Stimulated activated CD4-positive, alpha-beta T cell treated with anti-CD3 and anti-CD28 coated beads, Interleukin-2, amount 100 ng/mL, for 48 hours (primary cell): ENCODE data around the gene B4GALT4.
"Not testable (repeated sequence)": the region's sequence is repeated elsewhere in the genome, so short reads cannot be mapped to it uniquely, and the experiment has no call there.

Experiments used
- DNase-seq, 2 donors: peaks; one replicate each; pipeline ENCODE4 v3.0.0-alpha.2; 2020

Gene B4GALT4

DNA sequence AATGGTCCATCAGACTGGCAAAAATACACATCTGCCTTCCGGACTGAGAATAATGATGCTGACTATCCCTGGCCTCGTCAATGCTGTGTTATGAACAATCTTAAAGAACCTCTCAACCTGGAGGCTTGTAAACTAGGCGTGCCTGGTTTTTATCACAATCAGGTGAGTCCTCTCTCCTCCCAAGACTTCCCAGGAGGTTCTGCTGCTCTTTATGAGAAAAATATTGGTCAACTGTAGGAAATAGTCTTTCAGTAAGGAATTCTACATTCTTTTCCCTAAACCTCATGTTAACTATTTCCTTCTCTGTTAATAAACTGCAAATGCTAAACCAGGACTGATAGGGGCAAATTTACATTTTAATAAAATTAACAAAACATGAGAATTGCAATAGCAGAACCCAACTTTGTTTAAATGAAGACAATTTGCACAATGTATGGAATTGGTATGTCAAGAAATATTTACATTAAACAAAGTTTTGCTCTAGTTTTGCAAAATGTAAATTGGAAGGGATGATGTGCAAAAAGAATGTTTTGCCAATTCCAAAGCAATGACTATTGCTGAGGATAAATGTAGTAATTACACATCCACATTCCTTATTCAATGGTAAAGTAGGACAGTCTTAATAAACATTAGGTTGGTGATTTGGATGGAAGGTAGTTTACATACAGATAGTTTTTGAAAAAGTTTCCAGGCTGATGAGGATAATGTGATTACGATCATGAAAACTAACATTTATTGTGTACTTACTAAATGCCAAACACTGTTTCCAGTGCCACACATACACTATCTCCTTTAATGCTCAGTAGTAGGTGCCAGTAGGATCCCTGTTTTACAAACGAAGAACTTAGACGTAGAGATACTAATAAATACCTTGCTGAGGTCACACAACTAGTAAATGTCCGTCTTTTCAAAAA is 46.2 kb downstream of the B4GALT4 start:
- no peak for DNase-seq

GRCh38 chr3:119191800-119192199 is 48.9 kb downstream of the B4GALT4 start:
- no peak for DNase-seq

- DNase-seq: no peak
Measured at GRCh38 chr3:119187266-119187665, 53.4 kb downstream of the B4GALT4 start.

DNA sequence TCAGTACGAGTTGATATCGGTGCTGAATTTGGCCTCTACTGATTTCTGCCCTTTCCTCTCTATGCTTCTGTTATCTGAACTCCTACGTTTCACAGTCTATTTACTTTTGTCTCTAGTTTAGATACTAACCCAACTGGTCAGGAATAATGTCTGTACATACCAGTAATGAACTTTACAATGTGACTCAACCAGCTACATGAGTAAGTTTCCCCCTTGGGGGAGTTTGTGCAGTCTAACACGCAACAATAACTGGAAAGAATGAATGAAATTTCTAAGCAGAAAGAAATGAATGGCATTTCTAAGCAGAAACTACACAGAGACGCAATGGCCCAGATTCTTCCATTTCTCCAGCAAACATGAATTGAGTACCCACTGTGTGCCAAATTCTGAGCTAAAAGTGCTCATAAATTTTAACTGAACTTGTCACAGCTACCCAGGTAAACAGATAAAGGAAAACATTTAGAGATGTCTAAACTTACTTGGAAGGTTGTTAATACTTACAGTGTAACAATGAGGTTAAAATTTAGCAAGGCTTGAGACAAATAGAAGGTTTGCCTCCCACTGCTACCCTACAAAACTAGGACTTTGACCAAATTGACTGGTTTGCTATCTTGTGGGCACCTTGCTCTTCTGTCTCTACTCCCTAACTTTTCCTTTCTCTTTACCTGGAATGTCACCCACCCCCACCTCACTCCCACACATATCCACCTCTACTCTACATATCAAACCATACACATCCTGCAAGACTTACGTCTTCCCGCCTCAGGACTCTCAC is 55.7 kb downstream of the B4GALT4 start:
- DNase-seq: no peak

- DNase-seq: no peak
Measured at GRCh38 chr3:119184111-119184510, 56.6 kb downstream of the B4GALT4 start.

DNA sequence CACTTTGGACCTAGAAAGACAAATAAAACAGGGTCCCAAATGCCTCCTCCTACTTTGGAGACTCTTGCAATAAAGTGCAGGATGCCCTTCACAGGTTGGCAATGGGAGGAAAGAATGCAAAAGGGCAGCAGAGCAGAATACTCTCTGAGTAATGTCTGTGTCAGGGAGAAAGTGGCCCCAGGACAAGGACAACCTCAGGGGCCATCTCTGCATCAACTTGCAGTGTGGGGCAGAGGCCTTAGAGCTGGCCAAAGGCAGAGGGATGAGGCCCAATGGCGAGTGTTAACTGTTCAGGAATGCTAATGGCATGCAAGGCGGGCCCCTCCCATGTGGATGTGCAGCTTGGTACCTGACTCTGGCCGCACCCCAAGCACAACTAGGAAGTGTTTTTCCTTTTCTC is 58.9 kb downstream of the B4GALT4 start:
- no peak for DNase-seq

DNA sequence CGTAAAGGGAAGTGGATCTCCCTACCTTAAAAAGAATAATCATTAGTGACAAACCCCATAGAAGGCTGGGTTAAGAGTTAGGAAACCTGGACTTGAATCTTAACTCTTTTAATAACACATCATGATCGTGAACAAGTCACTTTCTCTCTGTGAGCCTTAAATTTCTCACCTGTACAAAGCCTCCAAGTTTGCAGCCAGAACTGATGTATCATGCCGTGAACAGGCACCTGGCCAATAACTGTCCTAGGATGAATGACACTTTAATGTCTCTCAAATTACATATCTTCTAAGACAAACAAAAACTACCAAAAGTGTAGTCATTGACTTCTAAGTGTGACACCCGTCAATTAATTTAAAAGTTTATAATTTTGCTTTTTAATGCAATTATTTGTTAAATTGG is 63.4 kb downstream of the B4GALT4 start:
- no peak for DNase-seq

DNA sequence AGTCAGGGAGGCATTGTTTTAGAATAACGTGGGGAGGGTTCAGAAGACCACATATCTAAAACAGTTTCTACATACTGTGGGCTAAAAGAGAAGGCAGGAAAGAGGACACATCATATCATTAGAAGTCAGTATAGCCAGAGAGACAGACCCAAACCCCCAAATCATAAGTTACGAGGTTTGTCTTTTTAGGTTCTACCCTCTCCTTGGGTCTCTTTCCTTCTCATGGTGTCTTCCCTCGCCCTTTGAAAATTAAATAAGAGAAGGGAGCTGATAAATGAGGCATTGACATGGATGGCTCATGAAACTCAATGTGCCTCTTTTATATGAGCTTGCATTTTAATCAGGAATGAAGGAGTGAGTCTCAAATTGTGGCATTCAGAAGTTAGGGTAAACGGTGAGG is 63.9 kb downstream of the B4GALT4 start:
- DNase-seq: no peak

- DNase-seq: no peak
Measured at GRCh38 chr3:119175872-119176756, 64.6 kb downstream of the B4GALT4 start.

DNA sequence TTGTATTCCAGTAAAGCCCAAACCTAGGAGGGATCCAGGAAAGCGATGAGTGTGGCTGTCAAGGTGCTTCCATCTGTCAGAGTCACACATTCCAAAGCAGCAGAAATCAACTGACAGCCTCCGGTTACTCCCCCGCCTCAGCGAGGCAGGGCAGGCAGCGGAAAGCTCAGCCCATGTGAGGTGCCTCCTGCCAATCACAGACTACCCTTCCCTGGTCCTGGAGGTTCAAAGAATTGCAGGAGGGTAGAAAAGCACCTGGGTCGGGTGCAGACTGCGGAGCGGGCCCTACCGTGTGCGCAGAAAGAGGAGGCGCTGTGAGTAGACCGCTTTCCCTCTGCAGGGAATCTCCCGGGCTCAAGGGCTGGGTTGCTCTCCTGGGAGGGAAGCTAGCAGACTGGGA is 67.4 kb downstream of the B4GALT4 start, which contains the start of gene UPK1B:
Gene UPK1B, plus strand, starts transcription at position 274 of the 400 bp plus-strand sequence. CDS start 13,144 bp downstream, outside the sequence.
- DNase-seq: no peak

DNA sequence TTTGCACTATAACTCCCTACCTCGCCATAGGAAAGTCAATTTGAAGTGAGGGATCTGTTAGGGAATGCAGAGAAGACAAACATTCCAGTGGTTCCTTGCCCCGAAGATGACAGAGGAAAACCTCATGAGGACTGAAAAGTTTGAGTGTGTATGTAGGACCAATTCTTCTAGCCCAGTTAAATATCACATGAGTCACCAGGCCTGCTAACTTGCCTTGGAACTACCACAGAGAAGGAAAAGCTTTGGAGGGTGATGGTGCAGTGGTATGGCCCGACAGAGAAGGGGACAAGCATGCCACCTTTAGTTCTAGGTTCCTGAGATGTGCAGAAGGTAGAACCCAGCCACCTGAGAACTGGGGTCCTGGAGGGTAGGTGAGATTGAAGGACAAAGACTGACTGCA is 69.9 kb downstream of the B4GALT4 start:
- DNase-seq: no peak

- not testable (repeated sequence) for DNase-seq
Measured at GRCh38 chr3:119164745-119165144, 75.9 kb downstream of the B4GALT4 start.
